H4 (cell line): Measurements from ENCODE around the gene FSTL5. TPM values are rescaled to one million over a fixed set of nuclear protein-coding genes. Genes with fewer than 3 reads are reported as not detected.
"Not testable (repeated sequence)": the region's sequence is repeated elsewhere in the genome, so short reads cannot be mapped to it uniquely, and the experiment has no call there.

Experiments
- DNase-seq: peaks from one replicate; pipeline ENCODE4 v3.0.0-alpha.2; 2015; ENCODE audit warnings: low spot score
- total RNA-seq: library from RNA; depleted of rRNA; stranded (reverse); fragments of >200 nt; shearing (Covaris generic); gene quantifications from 2 replicates; pipeline ENCODE4 v1.2.3, GENCODE V29; 2014

The FSTL5 gene
- total RNA-seq, 1 experiment from 2014 or later = 0.14 TPM

DNA sequence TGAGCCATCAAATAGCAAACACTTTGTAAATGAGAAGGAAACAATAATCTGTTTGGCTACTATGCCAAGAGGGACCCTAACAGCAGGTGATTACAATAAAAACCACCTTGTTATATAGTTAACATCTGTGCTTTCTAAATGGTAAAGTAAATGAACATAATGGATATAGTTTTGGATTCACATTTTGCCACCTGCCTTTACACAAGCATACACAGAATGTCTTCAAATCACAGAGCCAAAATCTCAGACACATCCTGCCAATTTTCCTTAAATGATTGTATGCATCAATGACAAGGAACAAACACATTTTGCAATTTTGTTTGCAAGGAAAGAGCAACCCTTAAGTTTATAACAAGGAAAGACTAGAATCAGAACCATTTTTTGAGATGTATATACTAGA, 334.2 kb downstream of the FSTL5 start:
- DNase-seq = no peak

DNA sequence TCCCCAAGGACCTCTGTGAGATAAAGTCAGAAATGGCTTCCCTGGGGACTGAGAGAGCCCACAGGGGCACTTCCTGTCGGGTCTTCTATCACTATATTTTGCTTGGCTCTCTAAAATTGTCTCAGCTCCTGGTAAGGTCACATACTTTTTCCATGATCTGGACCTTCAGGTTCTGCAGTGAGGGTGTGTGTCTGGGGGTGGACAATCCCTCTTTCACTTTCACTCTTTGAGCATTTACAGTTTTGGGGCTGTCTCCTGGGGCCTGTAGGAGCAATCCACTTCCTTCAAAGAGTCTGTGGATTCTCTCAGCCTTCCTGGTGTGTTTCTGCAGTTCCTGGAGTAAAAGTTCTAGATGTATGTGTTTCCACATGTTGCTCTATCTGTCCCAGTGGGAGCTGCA, 335.7 kb downstream of the FSTL5 start:
- DNase-seq = peak; percentile 11

DNA sequence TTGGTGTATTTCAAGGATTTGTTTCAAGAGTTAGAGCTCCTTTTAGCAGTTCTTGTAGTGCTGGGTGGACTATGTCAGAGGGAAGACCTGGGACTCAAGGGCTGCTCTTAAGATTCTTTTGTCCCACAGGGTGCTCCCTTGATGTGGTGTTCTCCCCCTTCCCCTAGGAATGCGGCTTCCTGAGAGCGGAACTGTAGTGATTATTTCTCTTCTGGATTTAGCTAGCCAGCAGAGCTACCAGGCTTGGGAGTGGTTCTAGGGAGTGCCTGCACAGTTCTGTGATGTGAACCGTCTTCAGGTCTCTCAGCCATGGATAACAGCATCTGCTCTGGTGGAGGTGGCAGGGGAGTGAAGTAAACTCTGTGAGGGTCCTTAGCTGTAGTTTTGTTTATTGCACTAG, 336.8 kb downstream of the FSTL5 start:
- no peak for DNase-seq

DNA sequence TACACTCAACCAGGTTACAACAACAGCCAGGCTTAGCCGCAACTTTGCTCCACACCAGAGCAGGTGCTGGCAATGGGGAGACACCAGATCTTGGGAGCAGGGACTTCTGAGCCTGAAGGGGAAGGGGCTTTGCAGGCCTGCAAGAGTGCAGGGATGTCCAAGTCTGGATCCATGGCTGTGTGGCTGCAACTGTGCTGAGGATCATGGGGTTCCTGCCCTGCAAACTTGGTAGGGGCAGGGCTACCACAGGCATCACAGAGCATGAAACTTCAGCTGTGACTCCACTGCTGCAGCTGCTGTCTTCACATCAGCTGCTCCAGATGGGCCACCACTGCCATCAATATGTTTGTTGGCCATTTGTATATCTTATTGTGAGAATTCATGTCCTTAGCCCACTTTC, 340.4 kb downstream of the FSTL5 start:
- DNase-seq = no peak

DNA sequence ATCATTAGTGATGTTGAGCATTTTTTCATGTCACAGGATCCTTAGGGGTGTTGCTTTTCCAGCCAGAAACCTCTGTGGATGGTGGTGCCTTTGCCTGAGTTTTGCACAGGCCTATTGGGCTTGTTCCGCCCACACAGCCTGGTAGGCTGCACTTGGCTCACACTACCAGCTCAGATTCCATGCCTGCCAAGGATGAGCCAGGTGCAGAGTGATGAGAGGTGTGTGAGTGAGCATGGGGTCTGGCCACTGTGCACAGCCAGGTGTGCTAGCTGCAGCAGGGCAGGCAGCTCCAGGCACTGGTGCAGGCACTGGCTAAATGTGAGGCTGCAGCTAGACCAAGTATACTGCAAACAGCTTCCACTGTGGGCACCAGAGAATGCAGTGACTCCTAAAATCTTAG, 341.6 kb downstream of the FSTL5 start:
- DNase-seq = no peak

DNA sequence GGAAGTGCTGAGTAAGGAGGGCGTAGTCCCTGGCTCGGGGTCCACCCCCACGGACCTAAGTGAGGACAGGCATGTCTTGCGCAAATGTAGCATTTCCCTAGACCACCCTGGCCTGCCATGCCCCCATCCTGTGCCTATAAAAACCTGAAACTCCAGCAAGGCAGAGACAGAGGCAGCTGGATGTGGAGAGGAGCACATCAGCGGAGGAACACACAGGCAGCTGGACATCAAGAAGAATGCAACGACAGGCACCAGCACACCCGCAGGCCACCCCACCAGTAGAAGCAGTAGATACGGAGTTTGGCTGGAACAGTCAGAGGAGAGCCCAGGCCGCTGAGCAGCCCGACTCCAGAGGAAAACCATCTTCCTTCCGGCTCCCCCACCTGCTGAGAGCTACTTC, 345.9 kb downstream of the FSTL5 start:
- DNase-seq = no peak

DNA sequence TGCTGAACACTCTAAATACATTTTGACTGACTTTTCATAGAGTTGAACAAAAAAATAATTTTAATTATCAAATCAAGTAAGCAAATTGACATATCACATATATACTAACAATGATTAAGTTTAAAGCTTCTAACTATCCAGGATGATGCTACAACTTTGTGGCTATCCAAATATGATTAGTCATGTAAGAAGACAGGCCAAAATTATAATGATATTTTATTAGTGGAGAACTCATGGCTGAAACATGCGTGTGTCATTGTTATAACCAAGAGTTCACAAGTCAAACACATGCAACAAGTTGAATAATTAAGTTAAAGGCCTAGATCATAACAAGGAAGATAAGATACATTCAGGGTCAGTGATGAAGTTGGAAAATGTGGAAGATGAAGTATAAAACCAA, 346.8 kb downstream of the FSTL5 start:
- no peak for DNase-seq

DNA sequence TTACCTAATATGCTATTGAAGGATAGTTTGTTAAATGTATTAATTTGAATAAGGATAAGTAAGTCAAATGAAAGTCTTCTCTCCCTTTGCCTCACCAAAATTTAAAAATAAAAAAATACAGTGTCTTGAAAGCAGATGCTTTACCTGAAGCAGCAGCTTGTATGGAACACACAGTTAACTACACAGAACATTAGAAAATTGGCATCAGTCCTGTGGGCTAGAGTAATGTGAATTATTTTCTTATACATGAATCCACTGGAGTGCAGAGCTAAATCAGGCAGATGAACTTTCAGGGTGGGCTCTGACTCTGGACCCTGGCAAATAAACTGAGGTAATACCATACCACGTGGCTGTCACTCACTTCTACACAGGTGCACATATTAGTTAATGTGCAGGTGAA, 348.0 kb downstream of the FSTL5 start:
- no peak for DNase-seq

DNA sequence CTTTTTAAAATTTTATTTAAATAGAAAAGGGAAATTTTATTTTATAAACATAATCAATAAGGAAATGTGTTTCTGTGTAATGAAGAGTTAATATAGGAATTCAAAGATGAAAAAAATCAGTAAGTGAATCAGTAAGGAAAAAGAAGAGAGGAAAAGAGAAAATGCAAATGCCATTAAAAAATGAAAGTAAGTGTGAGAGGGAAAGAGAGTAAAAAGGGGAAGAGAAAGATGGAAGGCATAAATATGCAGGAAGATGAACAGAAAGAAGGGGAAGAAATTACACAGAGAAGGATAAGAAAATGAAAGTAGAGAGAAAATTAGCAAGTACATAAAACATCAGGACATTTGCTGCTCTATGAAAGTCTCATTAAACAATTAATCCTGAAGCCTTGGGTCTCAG, 349.9 kb downstream of the FSTL5 start:
- DNase-seq = no peak

DNA sequence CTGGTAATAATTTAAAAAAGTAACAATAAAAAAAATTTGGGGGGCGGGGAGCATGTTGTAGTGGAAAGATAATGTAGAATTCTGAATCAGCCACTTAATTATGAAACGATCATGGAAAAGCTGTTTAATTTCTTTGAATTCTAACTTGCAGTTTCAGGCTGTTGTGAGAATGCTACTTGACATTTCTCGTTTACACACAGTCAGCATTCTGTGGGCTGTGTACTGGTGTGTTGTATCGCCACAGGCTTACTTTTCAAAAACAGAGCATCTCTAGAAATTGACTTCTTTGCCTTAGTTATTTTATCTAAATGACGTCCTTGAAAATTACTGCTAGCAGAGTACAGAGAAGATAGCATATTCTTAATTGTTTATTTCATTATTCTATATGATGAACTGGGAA, 350.4 kb downstream of the FSTL5 start:
- DNase-seq = no peak

DNA sequence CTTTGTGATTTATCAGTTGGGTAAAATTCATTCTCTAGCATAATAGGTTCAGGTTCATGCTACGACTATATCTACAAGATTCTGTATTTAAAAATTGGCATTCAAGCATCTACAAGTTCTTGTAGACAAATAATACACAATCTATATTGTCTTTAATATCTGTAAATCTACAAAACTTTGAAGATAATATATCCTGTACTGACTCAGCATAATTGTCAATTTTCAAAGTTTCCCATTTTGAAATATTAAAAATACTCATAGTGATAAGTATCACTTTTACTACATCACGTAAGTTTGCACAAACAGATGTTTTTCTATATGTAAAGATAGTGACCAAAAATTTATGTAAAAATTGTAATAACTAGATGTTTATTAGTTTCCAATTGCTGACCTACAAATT, 360.6 kb downstream of the FSTL5 start:
- no peak for DNase-seq

DNA sequence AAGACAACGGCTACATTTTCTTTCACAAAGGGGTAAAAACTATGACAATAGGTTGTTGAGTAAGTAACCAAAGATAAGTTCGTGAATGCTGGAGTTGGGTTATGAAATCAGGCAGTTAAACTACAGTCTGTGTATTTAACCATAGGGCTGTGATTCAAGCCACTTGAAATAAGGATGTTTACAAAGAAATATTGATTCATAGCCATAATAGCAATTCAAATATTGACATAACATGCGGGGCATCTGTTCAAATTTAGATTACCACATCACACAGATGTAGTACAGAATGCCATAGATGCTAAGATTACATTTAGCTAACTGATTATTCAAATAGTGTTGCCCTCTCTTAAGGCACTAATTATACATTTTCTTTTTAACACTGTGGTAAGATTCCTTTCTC, 364.1 kb downstream of the FSTL5 start:
- DNase-seq = no peak

DNA sequence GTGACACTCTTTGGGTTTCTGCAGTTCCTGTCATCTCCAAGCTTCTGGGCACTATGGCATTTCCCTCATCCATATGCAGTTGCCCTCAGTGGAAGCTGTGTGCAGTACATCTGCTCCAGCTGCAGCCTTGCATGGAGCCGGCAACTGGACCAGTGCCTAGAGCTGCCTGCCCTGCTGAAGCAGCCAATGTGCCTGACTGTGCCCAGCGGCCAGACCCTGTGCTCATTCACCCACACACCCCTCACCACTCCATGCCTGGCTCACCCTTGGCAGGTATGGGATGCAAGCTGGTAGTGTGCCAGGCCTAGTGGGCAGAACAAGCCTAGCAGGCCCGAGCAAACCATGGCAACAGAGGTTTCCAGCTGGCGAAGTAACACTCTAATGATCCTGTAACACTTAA, 370.8 kb downstream of the FSTL5 start:
- no peak for DNase-seq

DNA sequence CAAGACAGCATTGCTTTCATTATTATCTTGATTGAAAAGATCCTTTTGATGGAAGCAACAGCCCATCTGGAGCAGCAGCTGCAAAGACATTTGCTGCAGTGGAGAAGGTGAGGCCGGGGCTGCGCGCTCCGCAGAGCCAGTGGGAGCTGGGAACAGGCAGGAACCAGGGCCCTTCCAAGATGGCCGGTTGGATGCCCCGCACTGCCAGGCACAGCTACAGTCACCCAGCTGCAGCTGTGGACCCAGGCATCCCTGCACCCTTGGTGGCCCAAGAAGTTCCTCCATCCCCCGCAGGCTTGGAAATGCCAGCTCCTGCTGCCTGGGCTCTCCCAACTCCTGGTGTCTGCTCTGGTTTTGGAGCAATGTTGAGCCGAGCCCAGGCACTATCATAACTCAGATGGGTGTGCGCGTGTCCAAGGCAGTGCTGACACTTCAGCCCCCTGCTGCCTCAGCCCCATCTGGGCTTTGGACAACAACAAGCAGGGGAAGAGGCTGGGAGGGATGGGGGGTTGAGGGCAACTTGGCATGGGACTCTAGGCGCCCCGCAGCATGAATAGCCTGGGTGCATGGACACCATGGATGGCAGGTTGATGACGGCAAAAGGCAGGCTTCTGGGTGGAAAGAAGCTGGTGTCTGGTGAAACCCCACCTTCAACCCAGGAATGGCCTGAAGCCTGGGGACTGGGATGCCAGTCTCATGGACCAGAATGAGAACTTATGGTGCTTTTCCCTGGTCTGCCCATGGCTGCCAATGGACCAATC, 371.8 kb downstream of the FSTL5 start:
- DNase-seq = no peak

DNA sequence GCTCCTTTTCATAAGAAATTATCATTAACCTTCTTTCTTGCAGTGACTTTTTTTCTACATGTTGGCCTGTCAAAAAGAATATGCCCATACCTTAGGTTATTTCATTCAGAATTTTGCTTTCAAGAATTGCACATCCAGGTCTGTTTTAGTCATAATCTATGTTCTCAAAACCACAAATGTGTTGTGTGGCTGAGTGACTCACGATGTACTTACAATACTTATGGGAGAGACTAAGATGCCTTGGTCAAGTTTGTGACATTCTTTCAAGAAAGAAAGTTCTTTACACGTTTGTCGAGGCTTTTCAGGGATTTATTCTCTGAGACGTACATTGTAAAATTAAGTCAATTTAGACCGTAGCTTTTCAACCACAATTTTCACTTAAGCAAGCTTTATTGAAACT, 396.7 kb downstream of the FSTL5 start:
- DNase-seq = peak; percentile 74

DNA sequence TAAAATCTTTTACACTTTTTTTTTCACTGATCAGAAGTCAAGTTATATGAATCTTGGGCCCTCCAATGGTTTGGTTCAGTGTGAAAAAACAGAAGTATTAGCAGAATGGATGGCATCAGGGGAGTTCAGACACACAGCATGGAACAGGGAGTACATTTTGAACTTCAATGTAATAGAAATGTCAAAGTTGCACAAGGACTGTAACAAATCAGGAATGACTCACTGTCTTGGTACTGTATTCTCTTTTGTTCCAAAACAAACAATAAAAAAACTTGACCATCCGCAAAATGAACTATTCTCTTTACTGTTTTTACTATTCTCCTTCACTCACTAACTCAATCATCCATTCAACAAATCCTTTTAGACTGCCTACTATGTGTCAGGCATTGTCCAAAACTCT, 401.0 kb downstream of the FSTL5 start:
- DNase-seq = peak; percentile 7

DNA sequence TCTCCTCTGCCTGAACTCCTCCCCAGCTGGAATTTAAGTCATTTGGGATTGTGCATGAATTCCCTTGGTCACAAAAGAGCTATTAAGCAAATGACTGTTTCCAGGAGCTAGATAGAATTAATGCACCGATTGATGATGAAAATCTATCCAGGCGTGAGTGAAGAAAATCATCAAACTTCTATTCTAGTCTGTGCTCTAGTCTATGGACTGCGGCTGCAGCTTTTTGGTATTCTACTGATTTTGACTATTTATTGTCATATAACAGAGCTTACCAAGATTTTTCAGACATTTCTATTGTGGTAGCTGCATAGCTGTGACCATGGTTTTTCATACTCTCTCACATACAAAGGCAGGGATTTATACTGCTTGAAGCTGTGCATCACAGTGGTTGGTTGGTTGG, 403.8 kb downstream of the FSTL5 start:
- DNase-seq = no peak

DNA sequence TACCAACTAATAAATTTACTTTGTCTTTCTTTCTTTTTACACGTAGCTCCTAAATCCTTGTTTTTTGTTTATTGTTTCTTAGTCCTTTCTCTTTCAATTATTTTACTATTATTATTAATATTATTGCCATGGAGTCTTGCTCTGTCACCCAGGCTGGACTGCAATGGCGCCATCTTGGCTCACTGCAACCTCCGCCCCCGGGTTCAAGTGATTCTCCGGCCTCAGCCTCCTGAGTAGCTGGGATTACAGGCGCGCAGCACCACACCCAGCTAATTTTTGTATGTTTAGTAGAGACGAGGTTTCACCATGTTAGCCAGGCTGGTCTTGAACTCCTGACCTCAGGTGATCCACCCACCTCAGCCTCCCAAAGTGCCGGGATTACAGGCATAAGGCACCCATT, 405.4 kb downstream of the FSTL5 start:
- not testable (repeated sequence) for DNase-seq

DNA sequence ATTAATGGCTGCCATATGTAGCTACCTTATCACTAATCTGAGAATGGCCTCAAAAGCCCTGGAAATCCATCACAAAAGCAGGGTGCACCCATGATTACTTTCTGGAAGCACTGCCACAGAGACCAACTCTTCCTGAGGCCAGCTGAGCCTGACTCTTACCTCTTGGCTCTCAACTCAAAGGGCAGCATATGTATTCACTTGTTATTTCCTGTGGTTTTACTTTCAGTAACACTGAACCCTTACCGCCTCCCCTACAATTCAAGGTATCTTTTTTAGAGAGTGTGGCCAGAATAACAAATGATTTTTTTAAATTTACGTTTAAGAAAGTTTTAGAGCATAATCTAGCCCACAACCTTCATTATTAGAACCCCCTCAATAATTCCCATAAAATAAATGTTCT, 434.9 kb downstream of the FSTL5 start:
- DNase-seq = no peak

DNA sequence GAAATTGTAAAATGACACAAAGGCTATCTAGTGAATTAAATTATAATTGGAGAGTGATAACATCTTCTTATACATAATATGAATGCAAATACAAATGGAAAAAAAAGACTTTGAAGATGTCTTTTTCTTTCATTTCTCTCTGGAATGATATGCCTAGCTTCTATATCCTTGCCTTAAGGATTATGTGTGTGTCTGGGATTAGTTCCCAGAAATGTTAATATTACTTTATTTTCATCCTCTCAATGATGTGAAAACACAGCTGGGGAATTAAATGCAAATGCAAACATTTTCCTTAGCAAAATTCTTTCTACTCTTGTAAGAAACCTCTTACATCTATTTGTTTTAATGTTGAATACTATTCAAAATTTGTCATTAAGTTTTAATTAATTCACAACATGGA, 441.9 kb downstream of the FSTL5 start:
- no peak for DNase-seq

DNA sequence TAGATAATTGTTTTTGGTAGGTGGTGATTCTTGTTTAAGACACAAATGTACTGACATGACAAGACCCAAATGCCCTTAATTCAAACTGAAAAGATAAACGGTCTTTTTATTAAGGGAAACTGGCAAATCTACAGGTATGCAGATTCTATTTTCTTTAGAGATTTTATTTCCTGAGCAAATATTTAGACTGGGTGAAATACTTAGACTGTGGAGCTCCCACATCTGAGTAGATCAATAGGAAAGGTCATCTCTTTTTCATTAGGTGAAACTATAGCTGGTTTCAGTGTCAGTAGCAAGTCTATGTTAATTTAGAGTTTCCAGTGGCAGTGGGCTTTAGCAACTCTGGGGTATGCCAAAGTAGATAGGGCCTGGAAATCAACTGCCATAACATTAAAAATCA, 446.7 kb downstream of the FSTL5 start:
- DNase-seq = no peak

DNA sequence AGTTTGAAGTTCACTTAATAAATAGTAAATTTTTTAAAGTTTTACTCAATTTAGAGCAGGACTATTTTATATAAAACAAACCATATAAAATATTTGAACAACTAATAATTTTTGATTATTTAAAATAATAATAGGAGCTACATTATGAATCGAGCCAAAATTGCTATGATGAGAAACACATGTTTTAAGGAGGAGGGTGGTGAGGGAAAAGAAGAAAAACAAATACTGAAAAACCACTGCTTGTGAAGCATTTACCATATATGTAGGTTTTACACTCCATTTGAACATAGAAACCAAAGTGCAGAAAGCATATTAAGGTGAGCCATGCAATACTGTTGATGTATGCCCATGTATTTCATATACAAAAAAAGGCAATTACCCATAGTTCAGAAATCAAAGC, 448.9 kb downstream of the FSTL5 start:
- no peak for DNase-seq

DNA sequence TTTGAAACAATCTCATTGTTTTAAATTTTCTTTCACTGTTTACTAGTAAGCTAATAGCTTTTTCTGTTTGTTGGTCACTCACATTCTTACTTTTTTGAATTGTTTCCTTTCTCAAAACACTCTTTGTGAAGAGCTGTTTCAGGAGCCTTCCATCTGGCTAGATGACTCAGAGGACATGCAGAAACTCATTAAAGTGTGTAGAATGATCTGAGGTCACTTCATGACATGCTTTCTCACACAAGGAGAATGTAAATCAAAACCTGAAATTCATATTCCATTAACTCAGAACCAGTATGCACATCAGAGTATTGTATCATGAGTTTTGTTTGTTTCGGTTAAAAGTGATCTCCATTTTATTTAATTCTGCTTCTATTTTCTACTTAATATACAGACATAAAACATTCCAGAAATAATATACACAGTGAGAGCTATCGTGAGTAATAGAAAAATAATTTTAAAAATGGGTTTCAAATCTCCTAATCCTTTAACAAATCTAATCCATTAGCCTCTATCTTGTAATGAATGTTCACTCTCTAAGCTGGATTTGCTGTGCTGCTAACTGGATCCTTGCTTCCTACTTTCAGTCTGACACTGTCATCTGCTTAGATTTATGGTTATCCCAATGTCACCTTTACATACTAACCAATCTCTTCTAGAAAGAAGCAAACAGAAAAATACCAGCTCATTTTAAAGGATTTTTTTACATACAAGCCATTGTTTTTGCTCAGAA, 449.6 kb downstream of the FSTL5 start:
- DNase-seq = peak; percentile 27

DNA sequence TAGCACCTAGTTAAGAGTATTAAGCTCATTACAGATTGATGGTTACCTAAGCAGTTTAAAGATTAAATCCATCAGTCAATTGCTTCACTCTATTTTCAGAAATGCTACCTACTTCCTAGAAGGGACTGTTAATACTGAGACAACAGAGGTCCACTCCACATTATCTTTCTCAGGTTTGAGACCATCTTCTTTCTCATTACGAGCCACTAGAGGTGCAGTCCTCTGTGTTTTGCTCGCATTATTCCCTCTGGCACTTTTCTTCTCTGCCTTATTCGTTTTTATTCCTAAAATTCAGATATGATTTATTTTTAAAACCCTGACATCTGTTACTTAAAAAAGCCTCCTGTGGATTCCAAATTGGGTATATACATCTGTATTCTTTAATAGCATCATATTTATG, 459.1 kb downstream of the FSTL5 start:
- no peak for DNase-seq
